Suppressor macrophage treated with lipopolysaccharide for 4 hours (primary cell): ENCODE results near the gene FER.
"Not testable (repeated sequence)": the region's sequence is repeated elsewhere in the genome, so short reads cannot be mapped to it uniquely, and the experiment has no call there.

ENCODE experiments used
- DNase-seq: peaks from one replicate; pipeline ENCODE4 v3.0.0-alpha.2; 2020

Gene FER

GRCh38 chr5:108747774-108748400, at the start of gene FER:
FER (plus strand) TSS chr5:108747897; CDS start chr5:108798183, 50,286 bp downstream.
- DNase-seq = peak; percentile 60

DNA sequence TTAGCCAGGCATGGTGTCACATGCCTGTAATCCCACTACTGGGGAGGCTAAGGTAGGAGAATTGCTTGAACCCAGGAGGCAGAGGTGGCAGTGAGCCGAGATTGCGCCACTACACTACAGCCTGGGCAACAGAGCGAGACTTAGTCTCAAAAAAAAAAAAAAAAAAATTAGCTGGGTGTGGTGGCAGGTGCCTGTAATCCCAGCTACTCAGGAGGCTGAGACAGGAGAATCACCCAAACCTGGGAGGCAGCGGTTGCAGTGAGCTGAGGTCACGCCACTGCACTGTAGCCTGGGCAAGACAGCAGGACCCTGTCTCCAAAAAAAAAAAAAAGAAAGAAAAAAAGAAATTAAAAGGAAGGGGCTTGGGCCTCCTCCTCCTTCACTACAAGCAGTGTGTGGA, 47.3 kb upstream of the FER start:
- not testable (repeated sequence) for DNase-seq

DNA sequence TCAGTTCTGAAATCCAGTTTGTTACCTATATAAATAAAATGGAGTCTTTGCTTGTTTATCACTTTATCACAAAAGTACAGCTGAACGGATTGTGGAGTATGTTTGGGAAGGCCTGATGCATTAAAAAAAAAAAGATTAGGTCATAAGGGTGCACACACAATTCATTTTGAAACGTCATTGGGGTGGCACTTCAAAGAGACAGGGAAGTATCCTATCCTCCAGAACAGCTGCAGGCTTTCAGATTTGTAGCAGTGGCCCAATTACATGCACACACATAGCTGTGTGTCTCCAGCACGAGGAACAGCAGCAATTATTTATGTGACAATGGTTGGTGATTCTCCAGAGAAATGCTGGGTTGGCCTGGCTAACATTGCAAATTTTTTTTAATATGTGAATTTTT, 46.8 kb upstream of the FER start:
- DNase-seq = no peak

DNA sequence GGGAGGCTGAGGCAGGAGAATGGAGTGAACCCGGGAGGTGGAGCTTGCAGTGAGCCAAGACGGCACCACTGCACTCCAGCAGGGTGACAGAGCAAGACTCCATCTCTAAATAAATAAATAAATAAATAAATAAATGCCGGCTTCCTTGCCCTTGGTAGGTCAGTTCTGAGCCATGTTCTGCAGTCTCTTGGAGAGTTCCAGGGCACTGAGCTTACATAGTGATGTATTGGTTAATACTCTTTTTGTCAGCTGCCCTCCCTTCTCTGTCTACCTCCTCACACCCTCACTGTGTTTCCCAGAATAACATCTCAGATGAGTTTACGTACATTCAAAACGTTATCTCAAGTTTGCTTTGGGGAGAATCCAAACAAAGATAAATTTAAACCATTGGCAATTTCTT, 45.2 kb upstream of the FER start:
- DNase-seq = no peak

- DNase-seq = no peak
Observed at GRCh38 chr5:108703313-108703712, 44.4 kb upstream of the FER start.

GRCh38 chr5:108707141-108707540, 40.6 kb upstream of the FER start:
- no peak for DNase-seq

DNA sequence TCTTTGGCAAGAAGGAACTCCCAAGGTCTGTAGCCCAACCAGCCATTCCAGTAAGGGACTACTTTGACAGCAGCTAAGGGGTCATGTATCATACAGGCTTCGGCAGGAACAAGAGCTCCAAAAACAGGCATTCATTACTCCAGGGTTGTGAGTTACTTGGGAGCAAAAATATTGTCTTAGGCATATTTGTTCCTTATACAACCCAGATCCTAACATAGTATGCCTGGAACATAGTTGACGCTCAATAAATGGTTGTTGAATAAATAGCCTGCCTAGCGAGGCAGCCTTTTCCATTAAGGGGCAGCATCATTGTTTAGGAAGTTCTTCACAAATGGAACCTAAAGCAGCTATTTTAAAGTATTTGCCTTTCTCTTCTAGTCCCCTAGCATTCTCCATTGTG, 35.8 kb upstream of the FER start:
- DNase-seq = no peak

DNA sequence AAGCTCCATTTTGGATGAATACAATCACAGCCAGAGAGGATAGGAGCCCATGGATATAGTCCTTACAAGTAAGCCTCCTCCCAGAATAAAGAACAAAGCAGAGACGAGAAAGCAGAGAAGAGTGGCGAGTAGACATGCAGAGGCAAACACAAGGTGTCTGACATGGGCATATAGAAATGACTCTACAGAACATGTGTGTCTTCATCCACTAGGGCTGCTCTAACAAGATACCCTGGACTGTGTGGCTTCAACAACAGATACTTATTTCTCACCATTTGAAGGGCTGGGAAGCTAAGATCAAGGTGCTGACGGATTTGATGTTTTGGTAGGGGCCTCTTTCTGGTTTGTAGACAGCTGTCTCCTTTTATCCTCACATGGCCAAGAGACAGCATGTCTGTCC, 32.3 kb upstream of the FER start:
- no peak for DNase-seq

DNA sequence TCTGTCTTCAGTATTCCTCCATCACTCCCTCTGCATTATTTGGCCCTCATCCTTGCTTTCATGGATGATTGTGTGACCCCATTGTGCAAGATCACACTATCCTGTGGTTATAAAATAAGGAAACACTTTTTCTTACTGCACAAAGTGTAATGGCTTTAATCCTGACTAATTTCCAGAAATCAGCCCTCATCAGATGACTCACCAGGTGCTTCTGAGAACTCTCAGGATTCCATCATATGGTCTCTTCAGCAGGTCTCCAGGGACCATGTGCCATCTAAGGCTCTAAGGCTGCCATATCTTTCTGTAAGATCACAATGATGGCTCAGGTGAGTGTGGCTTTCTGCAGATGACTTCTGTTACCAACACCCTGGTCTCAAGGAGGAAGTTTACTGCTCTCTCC, 27.3 kb upstream of the FER start:
- peak; percentile 76 for DNase-seq

GRCh38 chr5:108726446-108727235, 21.1 kb upstream of the FER start:
- DNase-seq = no peak

- DNase-seq = peak; percentile 57
Observed at GRCh38 chr5:108727236-108727650, 20.5 kb upstream of the FER start.

- DNase-seq = peak; percentile 79
Observed at GRCh38 chr5:108727651-108728565, 19.8 kb upstream of the FER start.

- DNase-seq = peak; percentile 41
Observed at GRCh38 chr5:108728566-108729241, 19.0 kb upstream of the FER start.

- DNase-seq = peak; percentile 42
Observed at GRCh38 chr5:108729242-108729615, 18.5 kb upstream of the FER start.

GRCh38 chr5:108730617-108731340, 16.9 kb upstream of the FER start:
- DNase-seq = peak; percentile 88

DNA sequence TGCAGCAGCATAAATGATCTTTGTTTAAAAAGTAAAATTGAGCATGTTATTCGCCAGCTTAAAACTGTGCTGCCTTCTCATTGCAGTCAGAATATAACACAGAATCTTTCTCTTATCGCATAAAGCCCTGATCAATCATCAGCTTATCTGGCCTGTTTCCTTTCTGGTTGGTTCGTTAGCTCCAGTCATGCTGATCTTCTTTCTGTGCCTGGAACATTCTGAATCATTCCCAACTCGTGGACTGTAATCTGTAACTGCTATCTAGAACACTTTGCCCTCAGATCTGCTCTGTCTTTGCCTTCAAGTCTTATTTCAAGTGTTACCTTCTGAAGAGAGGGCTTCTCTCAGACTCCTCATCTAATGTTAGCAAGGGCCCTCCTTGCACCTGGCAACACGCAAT, 11.9 kb upstream of the FER start:
- DNase-seq = no peak

DNA sequence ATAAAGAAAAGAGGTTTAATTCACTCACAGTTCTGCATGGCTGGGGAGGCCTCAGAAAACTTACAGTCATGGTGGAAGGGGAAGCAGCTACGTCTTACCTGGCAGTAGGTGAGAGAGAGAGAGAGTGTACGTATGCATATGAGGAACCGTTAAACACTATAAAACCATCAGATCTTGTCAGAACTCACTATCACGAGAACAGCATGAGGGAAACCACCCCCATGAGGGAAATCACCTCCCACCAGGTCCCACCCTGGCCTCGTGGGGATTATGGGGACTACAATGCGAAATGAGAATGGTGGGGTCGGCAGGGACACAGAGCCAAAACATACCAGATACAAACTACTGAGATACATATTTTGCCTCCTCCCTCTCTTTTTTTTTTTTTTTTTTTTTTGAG, 10.8 kb upstream of the FER start:
- DNase-seq = no peak

GRCh38 chr5:108739376-108739775, 8.3 kb upstream of the FER start:
- no peak for DNase-seq

DNA sequence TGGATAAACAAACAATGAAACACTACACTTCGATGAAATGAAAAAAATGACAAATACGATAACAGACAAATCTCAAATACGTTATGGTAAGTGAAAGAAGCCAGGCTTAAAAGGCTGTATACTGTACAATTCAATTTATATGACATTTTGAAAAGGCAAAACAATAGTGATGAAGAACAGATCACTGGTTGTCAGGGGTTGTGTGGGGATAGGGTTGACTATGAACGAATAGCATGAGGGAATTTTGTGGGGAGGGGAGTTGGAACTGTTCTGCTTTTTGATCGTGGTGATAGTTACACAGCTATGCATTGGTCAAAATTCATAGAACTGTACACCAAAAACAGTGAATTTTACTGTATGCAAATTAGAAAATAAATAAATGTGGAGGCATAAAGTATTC, 7.8 kb upstream of the FER start:
- no peak for DNase-seq

DNA sequence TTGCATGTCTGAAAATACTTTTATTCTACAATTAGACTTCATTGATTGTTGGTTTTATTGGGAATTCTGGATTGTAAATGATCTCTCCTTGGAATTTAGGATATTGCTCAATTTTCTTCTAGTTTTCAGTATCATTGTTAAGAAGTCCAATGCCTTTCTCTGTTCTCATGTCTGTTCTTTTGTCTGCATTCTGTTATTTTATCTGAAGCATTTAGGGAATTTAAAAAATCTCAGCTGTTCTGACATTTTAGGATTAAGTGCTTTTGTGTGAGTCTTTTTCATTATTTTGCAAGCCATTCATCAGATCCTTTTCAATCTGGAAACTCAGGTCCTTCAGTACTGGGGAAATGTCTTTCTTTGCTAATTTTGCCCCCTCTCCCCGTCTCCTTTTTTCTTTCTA, 4.4 kb upstream of the FER start:
- no peak for DNase-seq

GRCh38 chr5:108743846-108744245, 3.9 kb upstream of the FER start:
- no peak for DNase-seq

DNA sequence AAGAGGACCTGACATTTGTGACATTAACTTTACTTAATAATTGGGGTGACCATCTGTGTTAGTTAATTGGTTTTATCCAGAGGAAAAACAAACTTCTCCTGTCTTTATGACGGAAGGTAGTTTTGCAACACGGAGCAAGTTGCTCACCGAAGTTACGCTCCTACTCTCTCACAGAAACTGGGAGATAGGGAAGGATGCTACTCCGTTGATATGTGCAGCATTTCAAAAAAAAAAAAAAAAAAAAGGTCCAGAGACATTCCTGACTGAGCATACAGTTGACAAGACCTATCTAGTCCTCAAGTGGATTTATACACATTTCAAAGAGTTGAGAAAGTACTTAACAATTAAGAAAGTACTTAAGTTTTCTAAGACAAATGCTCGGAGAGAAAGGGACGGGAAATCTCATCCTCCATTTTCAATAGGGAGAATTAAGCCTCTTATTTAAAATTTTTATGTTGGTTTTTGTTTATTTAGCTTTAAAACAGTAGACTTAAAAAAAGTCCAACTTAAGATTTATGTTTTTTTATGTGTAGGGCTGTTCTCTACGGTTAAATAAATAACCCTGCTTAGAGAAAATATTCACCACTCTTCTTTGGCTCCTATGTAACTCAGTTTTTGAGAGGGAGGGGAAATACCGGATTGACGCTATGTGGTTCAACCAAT, 455 bp upstream of the FER start:
- no peak for DNase-seq
